Measurements from ENCODE around the gene RIOK2.

DNA sequence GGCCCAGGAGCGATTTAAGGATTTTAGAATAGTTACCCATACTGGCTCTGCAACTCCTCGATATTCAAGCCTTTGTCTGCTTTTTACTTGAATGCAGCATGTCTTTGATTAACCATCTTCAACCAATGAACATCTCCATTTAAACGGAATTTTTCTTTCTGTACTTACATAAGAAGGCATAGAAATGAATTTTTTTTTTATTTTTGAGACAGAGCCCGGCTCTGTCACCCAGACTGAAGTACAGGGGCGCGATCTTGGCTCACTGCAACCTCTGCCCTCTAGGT is 825 bp upstream of the RIOK2 start:
- TF ChIP-seq, protein P1, sequence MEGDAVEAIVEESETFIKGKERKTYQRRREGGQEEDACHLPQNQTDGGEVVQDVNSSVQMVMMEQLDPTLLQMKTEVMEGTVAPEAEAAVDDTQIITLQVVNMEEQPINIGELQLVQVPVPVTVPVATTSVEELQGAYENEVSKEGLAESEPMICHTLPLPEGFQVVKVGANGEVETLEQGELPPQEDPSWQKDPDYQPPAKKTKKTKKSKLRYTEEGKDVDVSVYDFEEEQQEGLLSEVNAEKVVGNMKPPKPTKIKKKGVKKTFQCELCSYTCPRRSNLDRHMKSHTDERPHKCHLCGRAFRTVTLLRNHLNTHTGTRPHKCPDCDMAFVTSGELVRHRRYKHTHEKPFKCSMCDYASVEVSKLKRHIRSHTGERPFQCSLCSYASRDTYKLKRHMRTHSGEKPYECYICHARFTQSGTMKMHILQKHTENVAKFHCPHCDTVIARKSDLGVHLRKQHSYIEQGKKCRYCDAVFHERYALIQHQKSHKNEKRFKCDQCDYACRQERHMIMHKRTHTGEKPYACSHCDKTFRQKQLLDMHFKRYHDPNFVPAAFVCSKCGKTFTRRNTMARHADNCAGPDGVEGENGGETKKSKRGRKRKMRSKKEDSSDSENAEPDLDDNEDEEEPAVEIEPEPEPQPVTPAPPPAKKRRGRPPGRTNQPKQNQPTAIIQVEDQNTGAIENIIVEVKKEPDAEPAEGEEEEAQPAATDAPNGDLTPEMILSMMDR (IDR thresholded peaks at IDR 0.05), result no peak
- TF ChIP-seq POLR2A (IDR thresholded peaks at IDR 0.05), result no peak
